ENCODE data around the gene NCKAP5. TPM values are rescaled to one million over a fixed set of nuclear protein-coding genes. Genes with fewer than 3 reads are reported as not detected.

The NCKAP5 gene
- total and polyA plus RNA-seq, 2 of the 8 experiments (the other 6 are each of a cell fraction or from before 2014, with no cell fraction given) = 0.27 to 0.86 TPM

DNA sequence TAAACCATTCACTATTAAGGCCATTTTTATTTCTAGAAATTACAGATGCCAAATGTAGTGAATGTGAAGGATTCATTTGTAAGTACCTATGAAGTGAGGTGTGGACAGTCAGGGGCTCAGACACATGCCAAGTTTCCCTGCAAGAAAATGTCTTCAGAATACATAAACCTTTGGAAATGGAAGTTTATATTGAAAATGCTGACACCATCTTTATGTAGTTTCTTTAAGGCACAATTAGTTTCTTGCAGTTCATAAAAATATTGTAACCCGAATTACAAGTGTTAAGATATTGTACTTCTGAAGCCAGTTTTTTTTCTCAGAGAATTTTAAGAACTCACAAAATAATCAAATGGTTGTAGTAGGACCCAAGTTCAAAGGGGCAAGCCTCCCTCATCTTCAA lies 832.2 kb downstream of the NCKAP5 start:
- FAIRE-seq (no peak), DNase-seq (ENCODE audit: low read depth in 1 of 2, low spot score in 2 of 2) (no peak)
- no peaks in the 10 kb centered on the region for H4K20me1 ChIP-seq (replicated peaks in 1 of 2; ENCODE audit: control insufficient read depth in 1 of 2, insufficient read depth in 2 of 2, low read length in 2 of 2)
- H2BK12ac ChIP-seq (ENCODE audit: low read depth, low read length) = no peak overlapping the region
- H3K9ac ChIP-seq (replicated peaks in 1 of 4; ENCODE audit: extremely low read depth in 1 of 4, low read depth in 3 of 4, low read length in 3 of 4) = no peak overlapping the region
- H2AK5ac ChIP-seq (ENCODE audit: low read depth, low read length) = no peak overlapping the region
- H3K4me1 ChIP-seq (replicated peaks in 1 of 4; ENCODE audit: control insufficient read depth in 3 of 4, insufficient read depth in 4 of 4, low read length in 3 of 4) = no peaks in the 10 kb centered on the region
- H3K9me3 ChIP-seq (ENCODE audit: insufficient read depth in 2 of 2, low read depth in 1 of 2, low read length in 1 of 2) = no peaks in the 10 kb centered on the region
- no peak overlapping the region for H3K56ac ChIP-seq (replicated peaks; ENCODE audit: insufficient read length, low read depth, low read length)
- no peaks in the 10 kb centered on the region for H3K36me3 ChIP-seq (ENCODE audit: control insufficient read depth in 2 of 4, insufficient read depth in 4 of 4, low read length in 3 of 4)
- no peaks in the 10 kb centered on the region for H3K79me1 ChIP-seq (ENCODE audit: low read depth, low read length)
- TF ChIP-seq BCL11A (IDR thresholded peaks at IDR 0.05; ENCODE audit: low read depth in 2 of 2, low read length in 2 of 2) (no peak), KDM1A (IDR thresholded peaks at IDR 0.05; ENCODE audit: borderline replicate concordance, low read length) (no peak)
- H3K27ac ChIP-seq (ENCODE audit: low read depth, low read length) = no peak overlapping the region
- no peak overlapping the region for H3K4ac ChIP-seq (replicated peaks; ENCODE audit: insufficient read length, low read depth, low read length)
- H2BK120ac ChIP-seq (replicated peaks; ENCODE audit: low read depth, low read length) = no peak overlapping the region
- H3K18ac ChIP-seq (ENCODE audit: extremely low read depth, low read length) = no peak overlapping the region
- H2BK5ac ChIP-seq (ENCODE audit: low read depth, low read length) = no peak overlapping the region
- no peak overlapping the region for H3K14ac ChIP-seq (ENCODE audit: insufficient read length)
- H4K8ac ChIP-seq (ENCODE audit: extremely low read depth, insufficient read depth, low read length) = no peak overlapping the region
- no peak overlapping the region for H4K91ac ChIP-seq (replicated peaks; ENCODE audit: insufficient read length, low read length)
- H3K79me2 ChIP-seq (ENCODE audit: control insufficient read depth in 1 of 2, insufficient read depth in 2 of 2, low read length in 2 of 2) = no peaks in the 10 kb centered on the region
- H2BK20ac ChIP-seq (ENCODE audit: low read length) = no peak overlapping the region
- ChIA-PET CTCF (ENCODE audit: partially characterized antibody) (no interaction called here), POLR2A (ENCODE audit: partially characterized antibody) (interaction anchor here (0.6 kb wide), 1 partner anchor 84 kb away, joined by 3 read pairs; no protein-coding TSS in a partner anchor)
- no peaks in the 10 kb centered on the region for H3K23me2 ChIP-seq (ENCODE audit: low read depth, low read length)
- H2BK15ac ChIP-seq (ENCODE audit: low read length) = no peak overlapping the region
- no peak overlapping the region for H3K4me2 ChIP-seq (ENCODE audit: insufficient read depth in 1 of 2, low read depth in 2 of 2, low read length in 2 of 2)
- no peak overlapping the region for H2AFZ ChIP-seq (ENCODE audit: low read length)
- WGBS, 2 experiments (ENCODE audit: extremely low coverage in 1 of 2, insufficient coverage in 1 of 2, insufficient read length in 1 of 2, insufficient replicate concordance in 2 of 2, low coverage in 1 of 2, low lambda C conversion rate in 2 of 2, missing lambda C conversion rate in 1 of 2) = 75% methylated on average over 1 of the region's 1 CpG; no CpG with 5 or more reads in 1 of the 2 experiments
- no peak overlapping the region for H3K4me3 ChIP-seq (ENCODE audit: extremely low read depth in 1 of 4, insufficient read depth in 2 of 4, low read depth in 3 of 4, low read length in 4 of 4)
- no peak overlapping the region for H3K23ac ChIP-seq (ENCODE audit: insufficient read length)
- H3K27me3 ChIP-seq (replicated peaks in 1 of 4; ENCODE audit: control insufficient read depth in 3 of 4, extremely low read depth in 1 of 4, insufficient read depth in 3 of 4, low read length in 3 of 4) = no peaks in the 10 kb centered on the region
- no peak overlapping the region for H4K5ac ChIP-seq (ENCODE audit: insufficient read length, low read depth, low read length)
